ENCODE results near the gene SLC2A11.

- no peak for TF ChIP-seq CTCF (conservative IDR thresholded peaks at IDR 0.05; ENCODE audit: low read depth, low read length)
- no peak for TF ChIP-seq EZH2 (IDR thresholded peaks at IDR 0.05; ENCODE audit: low read length, unreplicated experiment)
- TF ChIP-seq EZH2phosphoT487 (IDR thresholded peaks at IDR 0.05; ENCODE audit: borderline replicate concordance, low read length): no peak
Measured at GRCh38 chr22:23912293-23912903, 54.7 kb downstream of the SLC2A11 start.
